Measurements from ENCODE around the gene SIGLEC8. TPM values are rescaled to one million over a fixed set of nuclear protein-coding genes. Genes with fewer than 3 reads are reported as not detected.
"Not testable (repeated sequence)": the region's sequence is repeated elsewhere in the genome, so short reads cannot be mapped to it uniquely, and the experiment has no call there.

SIGLEC8 gene
- total RNA-seq, 2 experiments from 2014 or later, result not detected

DNA sequence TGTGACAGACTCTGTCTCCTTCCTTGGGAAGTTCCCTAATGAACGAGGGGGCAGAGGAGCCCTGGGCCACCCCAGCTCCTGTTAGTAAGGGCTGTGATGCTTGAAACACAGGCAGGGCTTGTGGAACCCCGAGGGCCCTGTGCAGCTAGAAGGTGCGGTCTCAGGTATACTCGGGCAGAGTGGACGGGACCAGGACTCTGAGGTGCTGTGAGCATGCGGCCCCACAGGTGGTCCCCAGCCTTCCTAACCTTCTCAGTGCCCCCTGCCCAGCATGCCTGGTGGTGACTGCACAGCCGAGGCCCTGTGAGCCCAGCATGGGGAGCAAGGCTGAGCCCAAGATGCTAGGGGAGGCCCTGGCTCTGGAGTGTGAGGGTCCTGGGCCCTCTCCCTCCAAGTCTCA is 4.0 kb upstream of the SIGLEC8 start:
- Mint-ChIP-seq H3K4me3 (no peak overlapping the region), H3K4me1 (peaks cover 12% of the 10 kb centered on the region), H3K36me3 (ENCODE audit: low read depth) (no peaks in the 10 kb centered on the region), H3K9me3 (ENCODE audit: low read depth) (no peaks in the 10 kb centered on the region), H3K27me3 (peaks cover 39% of the 10 kb centered on the region), H3K27ac (no peak overlapping the region)
- ChIA-PET CTCF (interaction anchor here (1.6 to 1.9 kb wide), 2 partner anchors 9 to 11 kb away, joined by 4 to 19 read pairs; no protein-coding TSS in a partner anchor), POLR2A (no interaction called here)
- DNase-seq, result no peak
- intact Hi-C loops (cut with DNase I, micrococcal nuclease), result no loop called here
- no peak for ATAC-seq

DNA sequence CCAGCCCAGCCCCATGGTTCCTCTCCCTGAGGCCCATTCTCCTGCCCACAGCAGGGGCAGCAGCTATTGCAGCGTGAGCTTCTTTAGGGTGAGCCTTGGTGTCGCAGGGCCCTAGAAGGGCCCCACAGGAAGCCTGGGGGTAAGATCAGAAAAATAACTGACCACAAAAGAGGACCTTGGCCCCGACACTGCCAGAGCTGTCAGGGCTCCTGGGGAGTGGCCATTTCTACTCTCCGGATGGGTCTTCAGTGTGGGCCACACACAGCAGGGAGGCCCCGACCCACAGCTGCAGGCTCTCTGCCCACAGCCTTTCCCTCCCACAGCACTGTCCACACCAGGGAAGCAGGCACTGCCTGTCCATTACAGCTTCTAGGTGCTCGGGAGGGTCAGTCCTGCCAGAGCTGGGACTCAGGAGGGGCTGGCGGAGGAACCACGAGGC is 3.5 kb upstream of the SIGLEC8 start:
- H3K4me3 Mint-ChIP-seq, result no peak overlapping the region
- intact Hi-C loops (cut with DNase I, micrococcal nuclease), result no loop called here
- ChIA-PET POLR2A (no interaction called here), CTCF (interaction anchor here (1.9 kb wide), 1 partner anchor 11 kb away, joined by 19 read pairs; no protein-coding TSS in a partner anchor)
- no peak for DNase-seq
- no peaks in the 10 kb centered on the region for H3K9me3 Mint-ChIP-seq (ENCODE audit: low read depth)
- H3K4me1 Mint-ChIP-seq, result peaks cover 9% of the 10 kb centered on the region
- H3K36me3 Mint-ChIP-seq (ENCODE audit: low read depth), result no peaks in the 10 kb centered on the region
- H3K27me3 Mint-ChIP-seq, result peaks cover 36% of the 10 kb centered on the region
- no peak overlapping the region for H3K27ac Mint-ChIP-seq
- ATAC-seq, result no peak

DNA sequence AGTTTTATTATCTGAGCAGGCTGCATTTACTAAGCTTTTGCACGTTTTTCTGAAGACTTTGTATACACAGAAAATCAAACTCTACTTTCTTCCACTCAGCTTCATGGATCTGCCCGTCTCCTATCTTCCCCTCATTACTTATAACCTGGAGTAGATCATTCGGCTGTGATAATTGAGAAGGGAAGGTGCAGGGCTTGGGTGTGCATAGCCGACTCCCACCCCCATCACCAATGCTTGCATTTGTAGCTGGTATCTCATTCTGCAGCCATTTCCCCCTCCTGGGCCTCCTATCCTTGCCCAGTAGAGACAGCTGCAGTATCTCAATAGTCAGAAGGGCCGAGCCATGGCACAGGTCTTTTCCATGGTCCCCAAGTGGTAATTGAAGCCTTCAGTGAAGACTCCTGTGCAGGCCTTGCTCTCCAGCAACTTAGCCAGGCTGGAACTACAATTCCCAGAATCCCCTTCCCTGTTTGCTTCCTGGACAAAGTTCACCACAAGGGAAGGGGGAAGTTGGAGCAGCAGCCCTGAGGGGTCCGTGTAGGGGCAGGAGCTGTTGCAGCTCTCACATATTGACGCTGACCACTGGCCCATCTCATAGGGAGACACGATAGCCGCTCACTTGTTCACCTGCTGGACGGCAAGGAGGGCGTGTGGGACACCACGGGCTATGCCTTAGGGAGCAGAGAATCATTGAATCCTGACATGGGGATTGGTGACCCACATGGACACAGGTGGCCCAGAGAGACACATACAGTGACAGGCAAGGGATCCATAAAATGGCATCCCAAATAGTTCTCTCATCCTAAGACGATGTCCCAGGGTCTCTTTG is 2.1 kb upstream of the SIGLEC8 start:
- no peak for ATAC-seq
- Mint-ChIP-seq H3K27ac (no peak overlapping the region), H3K4me1 (peaks cover 8% of the 10 kb centered on the region), H3K27me3 (peaks cover 28% of the 10 kb centered on the region), H3K4me3 (no peak overlapping the region), H3K36me3 (ENCODE audit: low read depth) (no peaks in the 10 kb centered on the region), H3K9me3 (ENCODE audit: low read depth) (no peaks in the 10 kb centered on the region)
- intact Hi-C loops (cut with DNase I, micrococcal nuclease), result no loop called here
- DNase-seq, result no peak
- ChIA-PET POLR2A (no interaction called here), CTCF (interaction anchor here (0.6 to 0.7 kb wide), 2 partner anchors 11 to 152 kb away, joined by 3 read pairs; no protein-coding TSS in a partner anchor)

DNA sequence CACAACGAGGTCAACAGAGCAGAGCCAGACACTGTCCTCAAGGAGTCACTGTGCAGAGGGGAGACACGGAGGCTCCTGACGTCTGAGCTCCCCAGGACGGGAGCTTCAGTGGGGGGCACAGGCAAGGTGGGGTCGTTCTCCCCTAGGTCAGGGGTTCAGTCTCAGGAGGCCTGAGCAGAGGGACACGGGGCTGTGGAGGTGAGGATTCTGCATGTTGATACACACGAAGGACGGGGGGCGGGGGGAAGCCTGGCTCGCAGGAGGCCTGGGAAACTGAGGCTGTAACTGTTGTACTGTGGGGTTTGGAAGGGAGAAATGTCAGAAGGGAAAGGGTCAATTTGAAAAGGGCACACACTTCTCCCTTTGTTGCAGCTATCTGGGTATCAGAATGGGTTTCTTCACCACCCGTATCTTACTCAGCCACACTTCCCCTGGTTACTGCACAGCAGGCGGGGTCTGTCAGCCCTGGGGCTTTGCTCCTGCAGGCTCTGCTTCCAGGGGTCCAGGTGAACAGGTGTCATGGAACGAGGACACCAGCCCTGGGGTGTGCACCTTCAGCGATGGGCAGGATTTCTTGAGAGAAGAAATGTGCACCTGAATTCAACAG is 748 bp upstream of the SIGLEC8 start:
- H3K27ac Mint-ChIP-seq, result no peak overlapping the region
- ChIA-PET POLR2A (no interaction called here), CTCF (no interaction called here)
- intact Hi-C loops (cut with DNase I, micrococcal nuclease), result no loop called here
- no peak overlapping the region for H3K4me3 Mint-ChIP-seq
- no peaks in the 10 kb centered on the region for H3K9me3 Mint-ChIP-seq (ENCODE audit: low read depth)
- no peak for ATAC-seq
- H3K4me1 Mint-ChIP-seq, result peaks cover 4% of the 10 kb centered on the region
- no peaks in the 10 kb centered on the region for H3K36me3 Mint-ChIP-seq (ENCODE audit: low read depth)
- no peak for DNase-seq
- H3K27me3 Mint-ChIP-seq, result peaks cover 18% of the 10 kb centered on the region

DNA sequence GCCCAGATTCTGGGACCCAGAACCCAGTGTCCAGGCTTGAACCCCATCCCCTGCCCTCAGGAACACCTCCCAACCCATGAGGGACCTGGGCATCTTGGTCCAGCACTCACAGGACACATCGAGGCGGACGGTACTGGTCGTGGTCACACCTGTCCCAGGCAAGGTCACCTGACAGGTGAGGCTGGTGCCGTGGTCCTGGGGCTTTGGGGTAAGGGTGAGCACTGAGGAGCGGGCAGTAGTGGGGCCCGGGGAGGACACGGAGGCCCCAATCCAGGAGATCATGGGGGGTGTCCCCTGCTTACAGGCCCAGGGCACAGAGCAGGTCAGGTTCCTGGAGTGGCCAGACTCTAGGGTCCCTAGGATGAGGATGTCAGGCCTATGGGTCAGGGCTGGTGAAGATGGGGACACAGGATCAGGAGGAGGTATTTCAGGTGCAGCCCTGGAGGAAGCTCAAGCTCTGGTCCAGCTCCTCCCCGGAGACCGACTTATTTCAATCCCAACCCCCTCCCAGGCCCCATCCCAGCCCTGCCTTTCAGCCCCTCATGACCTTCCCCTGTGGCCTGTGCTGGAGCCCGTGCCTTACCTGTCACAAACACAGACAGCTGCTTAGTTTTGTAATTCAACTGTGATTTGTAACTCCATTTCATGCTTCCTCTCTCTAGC is 772 bp downstream of the SIGLEC8 start:
- ChIA-PET POLR2A (no interaction called here), CTCF (no interaction called here)
- DNase-seq (no peak), ATAC-seq (no peak)
- Mint-ChIP-seq H3K4me3 (no peak overlapping the region), H3K27ac (no peak overlapping the region), H3K36me3 (ENCODE audit: low read depth) (no peaks in the 10 kb centered on the region), H3K27me3 (peaks cover 12% of the 10 kb centered on the region), H3K9me3 (ENCODE audit: low read depth) (no peaks in the 10 kb centered on the region), H3K4me1 (no peaks in the 10 kb centered on the region)
- intact Hi-C loops (cut with DNase I, micrococcal nuclease), result no loop called here

DNA sequence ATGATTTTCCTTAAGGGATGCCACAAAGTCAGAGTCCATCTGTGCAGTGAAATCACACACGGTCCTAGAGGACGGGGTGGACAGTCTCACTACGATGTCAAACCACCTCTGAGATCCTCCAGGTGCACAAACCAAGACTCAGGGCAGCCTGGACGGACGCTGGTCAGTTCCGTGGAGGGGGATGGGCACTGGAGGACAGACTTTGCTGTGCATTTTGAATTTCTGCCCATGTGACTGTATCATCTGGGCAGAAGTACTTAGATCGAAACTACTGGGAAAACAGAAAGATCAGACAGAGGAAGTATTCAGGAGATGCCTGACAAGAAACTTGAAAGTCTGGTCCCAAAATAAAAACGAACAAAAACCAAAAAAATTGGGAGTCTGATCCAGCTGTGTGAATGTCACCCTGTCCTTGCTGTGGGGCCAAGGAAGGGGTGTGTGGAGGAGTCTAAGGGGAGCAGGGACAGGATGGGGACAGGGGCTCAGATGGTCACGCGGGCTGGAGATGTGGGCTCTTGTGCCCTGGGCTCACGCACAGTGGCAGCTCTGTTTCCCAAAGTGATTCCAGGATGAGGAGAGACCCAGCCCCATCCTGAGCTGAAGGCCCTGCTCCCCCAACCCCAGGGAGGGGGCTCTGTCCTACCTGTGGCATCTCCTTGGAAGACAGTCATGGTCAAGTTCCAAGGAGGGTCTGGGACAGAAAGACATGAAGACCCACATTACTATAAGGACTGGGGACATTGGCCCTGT is 1.5 kb downstream of the SIGLEC8 start:
- CTCF ChIA-PET, result no interaction called here
- H3K27ac Mint-ChIP-seq, result no peak overlapping the region
- intact Hi-C loops (cut with DNase I, micrococcal nuclease), result no loop called here
- no peaks in the 10 kb centered on the region for H3K36me3 Mint-ChIP-seq (ENCODE audit: low read depth)
- H3K27me3 Mint-ChIP-seq, result peaks cover 12% of the 10 kb centered on the region
- POLR2A ChIA-PET, result no interaction called here
- H3K4me3 Mint-ChIP-seq, result no peak overlapping the region
- DNase-seq (no peak), ATAC-seq (no peak)
- H3K9me3 Mint-ChIP-seq (ENCODE audit: low read depth), result no peaks in the 10 kb centered on the region
- H3K4me1 Mint-ChIP-seq, result no peaks in the 10 kb centered on the region

DNA sequence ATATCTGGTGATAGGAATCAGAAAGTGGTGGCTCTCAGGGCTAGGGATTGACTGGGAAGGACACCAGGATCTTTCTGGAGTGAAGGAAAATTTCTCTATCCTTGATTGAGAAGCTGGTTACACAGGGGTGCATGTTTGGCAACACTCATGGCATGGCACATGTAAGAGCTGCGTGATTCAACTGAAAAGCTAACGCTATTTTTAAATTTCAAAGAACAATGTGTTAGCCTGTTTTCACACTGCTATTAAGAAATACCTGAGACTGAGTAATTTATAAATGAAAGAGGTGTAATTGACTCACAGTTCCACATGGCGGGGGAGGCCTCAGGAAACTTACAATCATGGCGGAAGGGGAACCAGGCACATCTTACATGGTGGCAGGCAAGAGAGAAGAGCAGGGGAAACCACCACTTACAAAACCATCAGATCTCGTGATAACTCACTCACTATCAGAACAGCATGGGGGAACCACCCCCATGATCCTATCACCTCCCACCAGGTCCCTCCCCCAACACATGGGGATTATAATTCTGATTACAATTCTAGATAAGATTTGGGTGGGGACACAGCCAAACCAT is 7.4 kb downstream of the SIGLEC8 start:
- ChIA-PET POLR2A (interaction anchor here (1.4 kb wide), 1 partner anchor 10 kb away, joined by 3 read pairs; no protein-coding TSS in a partner anchor), CTCF (interaction anchor here (0.6 to 1.9 kb wide), 3 partner anchors 9 to 209 kb away, joined by 3 to 5 read pairs (median 4); no protein-coding TSS in a partner anchor)
- Mint-ChIP-seq H3K4me1 (peaks cover 50% of the 10 kb centered on the region), H3K36me3 (ENCODE audit: low read depth) (peaks cover 12% of the 10 kb centered on the region), H3K4me3 (no peak overlapping the region), H3K27ac (peak overlapping the region; percentile 59), H3K27me3 (no peaks in the 10 kb centered on the region), H3K9me3 (ENCODE audit: low read depth) (peaks cover 19% of the 10 kb centered on the region)
- DNase-seq (peak; percentile 37), ATAC-seq (peak; percentile 21)
- intact Hi-C loops (cut with DNase I, micrococcal nuclease), result no loop called here

DNA sequence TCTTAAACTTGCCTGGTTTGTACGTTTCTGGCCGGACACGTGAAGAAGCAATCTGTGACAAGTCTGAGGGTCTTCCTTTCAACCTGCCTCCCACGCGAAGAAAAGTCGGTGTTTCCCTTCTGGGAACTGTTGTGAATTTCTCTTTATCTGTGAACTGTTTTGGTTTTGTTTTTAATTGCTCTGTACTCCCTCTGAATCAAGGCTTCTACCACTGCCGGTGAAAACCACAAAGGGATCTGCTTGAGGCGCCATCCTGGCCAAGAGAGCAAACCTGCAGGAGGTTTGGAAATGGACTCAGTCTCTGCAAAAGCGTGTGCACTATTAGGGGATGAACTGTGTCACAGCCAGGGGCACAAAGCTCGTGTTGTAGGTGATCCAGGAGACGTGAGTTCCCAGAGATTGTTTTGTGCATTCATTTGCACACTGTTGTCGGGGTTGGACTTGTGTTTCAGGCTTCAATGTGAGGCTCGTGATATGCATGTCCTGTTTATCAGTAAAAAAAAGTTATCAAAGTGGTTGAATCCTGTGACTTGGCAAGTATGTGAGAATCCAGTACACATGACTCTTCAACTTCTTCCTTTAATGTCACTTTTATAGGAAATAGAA is 9.7 kb downstream of the SIGLEC8 start:
- Mint-ChIP-seq H3K36me3 (ENCODE audit: low read depth) (peaks cover 12% of the 10 kb centered on the region), H3K27ac (peak overlapping the region; percentile 85), H3K27me3 (no peaks in the 10 kb centered on the region), H3K4me3 (peak overlapping the region; percentile 50), H3K4me1 (peaks cover 57% of the 10 kb centered on the region), H3K9me3 (ENCODE audit: low read depth) (peaks cover 20% of the 10 kb centered on the region)
- ChIA-PET CTCF (interaction anchor here (0.9 to 1.4 kb wide), 6 partner anchors 12 to 329 kb away, joined by 3 to 4 read pairs (median 3); no protein-coding TSS in a partner anchor), POLR2A (interaction anchor here (0.8 kb wide), 1 partner anchor 81 kb away, joined by 4 read pairs; no protein-coding TSS in a partner anchor)
- peak; percentile 87 for ATAC-seq
- intact Hi-C loops (cut with DNase I, micrococcal nuclease), result loop anchor here in 1 of 2 experiments (1.0 to 10.0 kb wide), 3 partner anchors 41 to 726 kb away; partner anchors contain the start of gene ZNF836
- DNase-seq, result peak; percentile 77

DNA sequence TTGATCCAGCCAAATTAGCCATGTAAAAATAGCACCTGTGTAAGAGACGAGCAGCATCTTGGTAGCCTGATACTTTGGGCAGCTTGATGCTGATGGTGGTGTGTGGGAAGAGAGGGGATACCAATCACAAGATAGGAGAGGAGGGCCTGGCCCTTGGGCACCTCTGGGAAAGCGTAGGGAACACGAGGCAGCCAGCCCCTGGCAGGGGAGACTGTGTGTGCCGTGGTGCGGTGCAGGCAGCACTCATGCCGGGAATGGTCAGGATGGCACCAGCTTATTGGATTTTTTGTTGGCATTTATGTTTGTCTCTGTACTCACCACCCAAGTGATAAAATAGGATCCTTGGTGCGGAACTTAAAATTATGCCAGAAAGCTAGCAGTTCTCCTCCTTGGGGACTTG is 10.2 kb downstream of the SIGLEC8 start:
- Mint-ChIP-seq H3K4me1 (peaks cover 62% of the 10 kb centered on the region), H3K27ac (peak overlapping the region; percentile 85)

DNA sequence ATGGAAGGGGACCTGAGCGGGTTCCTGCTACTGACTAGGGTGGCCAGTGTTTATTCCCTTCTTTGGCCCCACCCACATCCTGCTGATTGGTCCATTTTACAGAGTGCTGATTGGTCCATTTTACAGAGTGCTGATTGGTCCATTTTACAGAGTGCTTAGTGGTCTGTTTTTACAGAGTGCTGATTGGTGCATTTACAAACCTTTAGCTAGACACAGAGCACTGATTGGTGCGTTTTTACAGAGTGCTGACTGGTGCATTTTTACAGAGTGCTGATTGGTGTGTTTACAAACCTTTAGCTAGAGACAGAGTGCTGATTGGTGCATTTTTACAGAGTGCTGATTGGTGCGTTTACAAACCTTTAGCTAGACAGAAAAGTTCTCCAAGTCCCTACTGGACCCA is 10.7 kb downstream of the SIGLEC8 start:
- Mint-ChIP-seq H3K4me1 (peaks cover 67% of the 10 kb centered on the region), H3K9me3 (ENCODE audit: low read depth) (peaks cover 23% of the 10 kb centered on the region)
- H3K27me3 Mint-ChIP-seq, result not testable (repeated sequence)

More for the DNA sequence above, 10.2 kb downstream of the SIGLEC8 start:
- ChIA-PET POLR2A (interaction anchor here (0.6 kb wide), 1 partner anchor 198 kb away, joined by 4 read pairs; no protein-coding TSS in a partner anchor), CTCF (interaction anchor here (1.1 to 1.4 kb wide), 3 partner anchors 21 to 330 kb away, joined by 3 to 4 read pairs (median 3); no protein-coding TSS in a partner anchor)
- ATAC-seq (peak; percentile 20), DNase-seq (no peak)
- Mint-ChIP-seq H3K9me3 (ENCODE audit: low read depth) (peaks cover 23% of the 10 kb centered on the region), H3K27me3 (no peaks in the 10 kb centered on the region), H3K36me3 (ENCODE audit: low read depth) (peaks cover 13% of the 10 kb centered on the region), H3K4me3 (peak overlapping the region; percentile 50)
- intact Hi-C loops (cut with DNase I, micrococcal nuclease), result loop anchor here in 1 of 2 experiments (1.0 to 10.0 kb wide), 3 partner anchors 41 to 727 kb away; partner anchors contain the start of gene ZNF836

More for the DNA sequence above, 10.7 kb downstream of the SIGLEC8 start:
- not testable (repeated sequence) for DNase-seq, H3K4me3 Mint-ChIP-seq, ATAC-seq
- intact Hi-C loops (cut with DNase I, micrococcal nuclease), result loop anchor here in 1 of 2 experiments (10.0 kb wide), 1 partner anchor 727 kb away; the partner anchor contains the start of gene ZNF836
- H3K36me3 Mint-ChIP-seq (ENCODE audit: low read depth), result peaks cover 14% of the 10 kb centered on the region
- ChIA-PET POLR2A (interaction anchor here (0.6 to 0.7 kb wide), 2 partner anchors 135 to 197 kb away, joined by 3 to 4 read pairs; no protein-coding TSS in a partner anchor), CTCF (interaction anchor here (1.1 to 1.7 kb wide), 3 partner anchors 11 to 49 kb away, joined by 3 to 6 read pairs (median 6); no protein-coding TSS in a partner anchor)
- peak overlapping the region; percentile 85 for H3K27ac Mint-ChIP-seq

Measured in activated CD4-positive, alpha-beta T cell treated with anti-CD3 and anti-CD28 coated beads for 36 hours (primary cell).